ENCODE measurements around the gene HASPIN. TPM values are rescaled to one million over a fixed set of nuclear protein-coding genes. Genes with fewer than 3 reads are reported as not detected.
"Not testable (repeated sequence)": the region's sequence is repeated elsewhere in the genome, so short reads cannot be mapped to it uniquely, and the experiment has no call there.

Gene HASPIN
- total RNA-seq, 1 donor from 2014 or later, result 0.33 TPM

DNA sequence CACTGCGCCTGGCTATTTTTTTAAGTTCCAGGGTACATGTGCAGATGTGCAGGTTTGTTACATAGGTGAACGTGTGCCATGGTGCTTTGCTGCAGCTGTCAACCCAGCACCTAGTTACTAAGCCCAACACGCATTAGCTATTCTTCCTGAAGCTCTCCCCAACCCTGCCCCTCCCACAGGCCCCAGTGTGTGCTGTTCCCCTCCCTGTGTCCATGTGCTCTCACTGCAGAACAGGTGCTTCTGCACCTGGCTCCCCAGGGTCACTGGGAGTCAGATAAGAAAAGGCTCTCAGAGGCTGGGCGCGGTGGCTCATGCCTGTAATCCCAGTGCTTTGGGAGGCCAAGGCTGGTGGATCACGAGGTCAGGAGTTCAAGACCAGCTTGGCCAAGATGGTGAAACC lies 6.2 kb downstream of the HASPIN start:
- Histone ChIP-seq H3K36me3 (no peaks in the 10 kb centered on the region), H3K9me3 (replicated peaks) (no peaks in the 10 kb centered on the region), H3K4me3 (no peak overlapping the region), H3K27ac (replicated peaks) (no peak overlapping the region), H3K27me3 (ENCODE audit: low read depth) (peaks cover 1% of the 10 kb centered on the region), H3K4me1 (peaks cover 7% of the 10 kb centered on the region)
- DNase-seq, result no peak
- TF ChIP-seq, protein P1, sequence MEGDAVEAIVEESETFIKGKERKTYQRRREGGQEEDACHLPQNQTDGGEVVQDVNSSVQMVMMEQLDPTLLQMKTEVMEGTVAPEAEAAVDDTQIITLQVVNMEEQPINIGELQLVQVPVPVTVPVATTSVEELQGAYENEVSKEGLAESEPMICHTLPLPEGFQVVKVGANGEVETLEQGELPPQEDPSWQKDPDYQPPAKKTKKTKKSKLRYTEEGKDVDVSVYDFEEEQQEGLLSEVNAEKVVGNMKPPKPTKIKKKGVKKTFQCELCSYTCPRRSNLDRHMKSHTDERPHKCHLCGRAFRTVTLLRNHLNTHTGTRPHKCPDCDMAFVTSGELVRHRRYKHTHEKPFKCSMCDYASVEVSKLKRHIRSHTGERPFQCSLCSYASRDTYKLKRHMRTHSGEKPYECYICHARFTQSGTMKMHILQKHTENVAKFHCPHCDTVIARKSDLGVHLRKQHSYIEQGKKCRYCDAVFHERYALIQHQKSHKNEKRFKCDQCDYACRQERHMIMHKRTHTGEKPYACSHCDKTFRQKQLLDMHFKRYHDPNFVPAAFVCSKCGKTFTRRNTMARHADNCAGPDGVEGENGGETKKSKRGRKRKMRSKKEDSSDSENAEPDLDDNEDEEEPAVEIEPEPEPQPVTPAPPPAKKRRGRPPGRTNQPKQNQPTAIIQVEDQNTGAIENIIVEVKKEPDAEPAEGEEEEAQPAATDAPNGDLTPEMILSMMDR (IDR thresholded peaks at IDR 0.05; ENCODE audit: borderline replicate concordance), result no peak
- intact Hi-C loops (cut with micrococcal nuclease), result no loop called here

- Histone ChIP-seq H3K36me3 (no peaks in the 10 kb centered on the region), H3K4me1 (peaks cover 7% of the 10 kb centered on the region), H3K4me3 (no peak overlapping the region), H3K27ac (replicated peaks) (no peak overlapping the region), H3K9me3 (replicated peaks) (no peaks in the 10 kb centered on the region), H3K27me3 (ENCODE audit: low read depth) (peaks cover 9% of the 10 kb centered on the region)
- TF ChIP-seq, protein P1 (IDR thresholded peaks at IDR 0.05; ENCODE audit: borderline replicate concordance), result no peak
- intact Hi-C loops (cut with micrococcal nuclease), result no loop called here
- DNase-seq, result no peak
These were observed 7.3 kb downstream of the HASPIN start for GRCh38 chr17:3730881-3731429.

GRCh38 chr17:3732210-3732621 lies 8.5 kb downstream of the HASPIN start:
- TF ChIP-seq, protein P1 (IDR thresholded peaks at IDR 0.05; ENCODE audit: borderline replicate concordance), result no peak
- Histone ChIP-seq H3K27ac (replicated peaks) (no peak overlapping the region), H3K9me3 (replicated peaks) (no peaks in the 10 kb centered on the region), H3K4me3 (no peak overlapping the region), H3K27me3 (ENCODE audit: low read depth) (peaks cover 9% of the 10 kb centered on the region), H3K36me3 (no peaks in the 10 kb centered on the region), H3K4me1 (peaks cover 7% of the 10 kb centered on the region)
- intact Hi-C loops (cut with micrococcal nuclease), result no loop called here
- no peak for DNase-seq

DNA sequence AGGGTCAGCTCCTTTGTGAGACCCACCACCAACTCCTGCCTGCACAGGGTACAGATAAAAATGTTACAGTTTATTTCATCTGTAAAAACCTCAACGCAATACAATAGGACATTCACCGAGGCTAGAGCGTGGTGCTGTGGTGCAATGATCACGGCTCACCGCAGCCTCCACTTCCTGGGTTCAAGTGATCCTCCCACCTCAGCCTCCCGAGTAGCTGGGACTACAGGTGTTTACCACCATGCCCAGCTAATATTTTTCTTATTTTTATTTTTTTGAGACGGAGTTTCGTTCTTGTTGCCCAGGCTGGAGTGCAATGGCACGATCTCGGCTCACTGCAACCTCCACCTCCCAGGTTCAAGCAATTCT lies 11.2 kb downstream of the HASPIN start:
- H3K9me3 ChIP-seq (replicated peaks); H3K36me3 ChIP-seq; H3K27me3 ChIP-seq (ENCODE audit: low read depth); H3K27ac ChIP-seq (replicated peaks); H3K4me3 ChIP-seq; DNase-seq; intact Hi-C loops (cut with micrococcal nuclease): not testable (repeated sequence)
- peaks cover 23% of the 10 kb centered on the region for H3K4me1 ChIP-seq

- TF ChIP-seq, protein P1 (IDR thresholded peaks at IDR 0.05; ENCODE audit: borderline replicate concordance), result no peak
- no peak for DNase-seq
These were observed 11.8 kb downstream of the HASPIN start for GRCh38 chr17:3735515-3735914.

DNA sequence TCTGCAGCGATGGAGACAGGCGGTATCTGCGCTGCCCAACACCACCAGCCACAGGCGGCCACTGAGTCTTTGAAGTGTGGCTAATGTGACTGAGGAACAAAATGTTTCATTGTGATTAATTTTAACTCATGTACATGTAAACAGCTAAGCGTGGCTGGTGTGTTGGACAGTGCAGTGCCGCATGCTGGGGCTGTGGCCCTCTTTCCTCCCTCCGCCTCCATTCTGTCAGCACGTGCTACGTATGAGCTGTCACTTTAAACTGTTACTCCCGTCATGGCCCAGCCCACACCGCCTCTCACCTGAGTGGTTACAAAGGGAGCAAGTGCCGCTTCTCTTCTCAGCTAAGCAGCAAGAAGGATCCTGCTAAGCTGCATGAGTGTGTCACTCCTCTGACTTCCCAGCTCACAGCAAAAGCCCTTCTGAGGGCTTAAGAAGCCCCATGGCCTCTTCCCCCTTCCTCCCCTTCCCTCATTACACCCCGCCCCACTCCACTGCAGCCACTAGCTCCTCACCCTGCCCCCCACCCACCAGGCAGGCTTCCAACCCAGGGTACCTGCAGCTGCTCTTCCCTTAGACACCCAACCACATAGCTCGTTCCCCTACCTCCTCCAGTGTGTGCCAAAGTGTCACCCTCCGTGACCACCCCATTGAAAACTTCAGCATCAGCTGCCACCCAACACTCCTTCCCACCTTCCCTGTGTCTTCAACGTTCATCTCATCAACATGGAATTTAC lies 15.0 kb downstream of the HASPIN start:
- H3K4me3 ChIP-seq, result peak overlapping the region; percentile 55
- H3K4me1 ChIP-seq, result peaks cover 16% of the 10 kb centered on the region
- intact Hi-C loops (cut with micrococcal nuclease), result no loop called here
- H3K27me3 ChIP-seq (ENCODE audit: low read depth), result peaks cover 9% of the 10 kb centered on the region
- DNase-seq, result no peak
- TF ChIP-seq, protein P1 (IDR thresholded peaks at IDR 0.05; ENCODE audit: borderline replicate concordance), result no peak
- no peaks in the 10 kb centered on the region for H3K9me3 ChIP-seq (replicated peaks)
- no peaks in the 10 kb centered on the region for H3K36me3 ChIP-seq
- H3K27ac ChIP-seq (replicated peaks), result peak overlapping the region; percentile 75

More at GRCh38 chr17:3735515-3735914, 11.8 kb downstream of the HASPIN start:
- intact Hi-C loops (cut with micrococcal nuclease), result no loop called here
- no peaks in the 10 kb centered on the region for H3K36me3 ChIP-seq
- H3K27ac ChIP-seq (replicated peaks), result no peak overlapping the region
- no peaks in the 10 kb centered on the region for H3K9me3 ChIP-seq (replicated peaks)
- H3K4me3 ChIP-seq, result no peak overlapping the region
- peaks cover 23% of the 10 kb centered on the region for H3K4me1 ChIP-seq
- H3K27me3 ChIP-seq (ENCODE audit: low read depth), result peaks cover 9% of the 10 kb centered on the region
